ENCODE results near the gene FOXP3. TPM values are rescaled to one million over a fixed set of nuclear protein-coding genes. Genes with fewer than 3 reads are reported as not detected.

FOXP3 gene
- polyA plus RNA-seq, 4 donors, result 0.47 to 1.2 (median 1.00) TPM

Other genes with a start within 250 kb of the FOXP3 start
- 10 to 100 TPM; 26.9 to 39.1 (median 33.8) TPM for gene TFE3, start 221.4 kb downstream of the FOXP3 start, polyA plus RNA-seq (ENCODE audit: insufficient read length in 4 of 4)
- gene CCDC120, start 205.7 kb downstream of the FOXP3 start, polyA plus RNA-seq (ENCODE audit: insufficient read length in 4 of 4), result 10 to 100 TPM in 3 of 4 donors, 1 to 10 TPM in 1; 7.9 to 20.0 (median 13.0) TPM
- gene PRAF2, start 190.7 kb downstream of the FOXP3 start, polyA plus RNA-seq (ENCODE audit: insufficient read length in 4 of 4), result 10 to 100 TPM; 31.6 to 46.2 (median 41.1) TPM
- gene WDR45, start 184.8 kb downstream of the FOXP3 start, polyA plus RNA-seq (ENCODE audit: insufficient read length in 4 of 4), result 10 to 100 TPM; 53.7 to 63.8 (median 61.5) TPM
- gene GPKOW, start 141.0 kb downstream of the FOXP3 start, polyA plus RNA-seq (ENCODE audit: insufficient read length in 4 of 4), result 10 to 100 TPM; 23.8 to 27.6 (median 25.0) TPM
- gene MAGIX, start 102.0 kb downstream of the FOXP3 start, polyA plus RNA-seq (ENCODE audit: insufficient read length in 4 of 4), result 1 to 10 TPM; 5.0 to 7.5 (median 5.8) TPM
- 10 to 100 TPM; 29.7 to 40.9 (median 32.6) TPM for gene PLP2, start 92.8 kb downstream of the FOXP3 start, polyA plus RNA-seq (ENCODE audit: insufficient read length in 4 of 4)
- gene PRICKLE3, start 78.3 kb downstream of the FOXP3 start, polyA plus RNA-seq (ENCODE audit: insufficient read length in 4 of 4), result 1 to 10 TPM; 4.2 to 6.5 (median 4.9) TPM
- 1 to 10 TPM; 2.1 to 3.4 (median 2.9) TPM for gene SYP, start 64.5 kb downstream of the FOXP3 start, polyA plus RNA-seq (ENCODE audit: insufficient read length in 4 of 4)
- under 1 TPM; 0.11 to 0.33 (median 0.22) TPM for gene CACNA1F, start 31.4 kb downstream of the FOXP3 start, polyA plus RNA-seq (ENCODE audit: insufficient read length in 4 of 4)
- gene CCDC22, start 29.2 kb downstream of the FOXP3 start, polyA plus RNA-seq (ENCODE audit: insufficient read length in 4 of 4), result 10 to 100 TPM; 15.8 to 23.9 (median 21.2) TPM
- gene PPP1R3F, start 5.1 kb upstream of the FOXP3 start, polyA plus RNA-seq (ENCODE audit: insufficient read length in 4 of 4), result 10 to 100 TPM in 1 of 4 donors, 1 to 10 TPM in 3; 6.1 to 10.5 (median 9.0) TPM
- under 1 TPM in 1 of 4 donors, not detected in 3; 0.24 TPM for gene GAGE10, start 38.9 kb upstream of the FOXP3 start, polyA plus RNA-seq (ENCODE audit: insufficient read length in 4 of 4)
- not detected for gene GAGE12J, start 57.3 kb upstream of the FOXP3 start, polyA plus RNA-seq (ENCODE audit: insufficient read length in 4 of 4)
- not detected for gene GAGE13, start 66.9 kb upstream of the FOXP3 start, polyA plus RNA-seq (ENCODE audit: insufficient read length in 4 of 4)

Data from left renal cortex interstitium (tissue), 4 donors.